ENCODE measurements around the gene DENND5B. TPM values are rescaled to one million over a fixed set of nuclear protein-coding genes. Genes with fewer than 3 reads are reported as not detected.

DENND5B gene
- total and polyA plus RNA-seq, 11 donors = 8.2 to 58.9 (median 44.0) TPM

DNA sequence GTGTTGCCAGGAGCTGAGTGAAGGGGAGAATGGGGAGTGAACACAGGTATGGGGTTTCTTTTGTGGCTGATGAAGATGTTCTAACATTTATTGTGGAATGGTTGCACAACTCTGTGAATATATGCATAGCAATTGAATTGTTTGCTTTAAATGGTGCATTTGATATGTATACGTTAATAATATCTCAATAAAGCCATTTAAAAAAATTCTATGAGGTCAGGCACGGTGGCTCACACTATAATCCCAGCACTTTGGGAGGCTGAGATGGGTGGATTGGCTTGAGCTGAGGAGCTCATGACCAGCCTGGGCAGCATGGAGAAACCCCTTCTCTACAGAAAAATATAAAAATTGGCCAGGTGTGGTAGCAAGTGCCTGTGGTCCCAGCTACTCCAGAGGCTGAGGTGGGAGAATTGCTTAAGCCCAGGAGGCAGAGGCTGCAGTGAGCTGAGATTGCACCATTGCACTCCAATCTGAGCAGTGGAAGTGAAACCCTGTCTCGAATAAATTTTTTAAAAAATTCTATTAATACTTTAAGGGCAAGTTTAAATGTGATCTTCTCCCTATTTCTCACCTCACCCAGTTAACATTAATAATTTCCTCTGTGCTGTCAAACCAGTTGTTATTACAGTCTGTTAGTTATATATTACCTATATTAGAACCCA, 65.3 kb downstream of the DENND5B start:
- Histone ChIP-seq H3K27me3 (no peaks in the 10 kb centered on the region), H3K4me3 (no peak overlapping the region), H3K36me3 (no peaks in the 10 kb centered on the region), H3K9me3 (no peaks in the 10 kb centered on the region), H3K27ac (no peak overlapping the region), H3K4me1 (peaks cover 0 to 61% (median 16%) of the 10 kb centered on the region in 12 donors)
- ATAC-seq (no peak), DNase-seq (no peak)
- WGBS, 4 donors = 85 to 93% (median 89%) methylated on average over 3 of the region's 3 CpGs
- TF ChIP-seq CTCF (IDR thresholded peaks at IDR 0.05) = no peak
- TF ChIP-seq POLR2A (IDR thresholded peaks at IDR 0.05) = no peak
- intact Hi-C loops (cut with DNase I) = loop anchor here in 2 of 10 donors (5.0 to 10.0 kb wide), 2 partner anchors 59 to 62 kb away; no protein-coding TSS in a partner anchor

- WGBS, 4 donors = 23 to 40% (median 30%) methylated on average over 1 of the region's 1 CpG
- Histone ChIP-seq H3K36me3 (no peaks in the 10 kb centered on the region), H3K27ac (no peak overlapping the region), H3K9me3 (no peaks in the 10 kb centered on the region), H3K27me3 (no peaks in the 10 kb centered on the region), H3K4me3 (no peak overlapping the region), H3K4me1 (peaks cover 0 to 66% (median 16%) of the 10 kb centered on the region in 12 donors)
- TF ChIP-seq POLR2A (IDR thresholded peaks at IDR 0.05) (no peak), CTCF (IDR thresholded peaks at IDR 0.05) (no peak)
- intact Hi-C loops (cut with DNase I) = loop anchor here in 2 of 10 donors (5.0 to 10.0 kb wide), 2 partner anchors 60 to 62 kb away; no protein-coding TSS in a partner anchor
- DNase-seq (no peak), ATAC-seq (no peak)
These were observed 66.0 kb downstream of the DENND5B start for GRCh38 chr12:31524791-31525495.

DNA sequence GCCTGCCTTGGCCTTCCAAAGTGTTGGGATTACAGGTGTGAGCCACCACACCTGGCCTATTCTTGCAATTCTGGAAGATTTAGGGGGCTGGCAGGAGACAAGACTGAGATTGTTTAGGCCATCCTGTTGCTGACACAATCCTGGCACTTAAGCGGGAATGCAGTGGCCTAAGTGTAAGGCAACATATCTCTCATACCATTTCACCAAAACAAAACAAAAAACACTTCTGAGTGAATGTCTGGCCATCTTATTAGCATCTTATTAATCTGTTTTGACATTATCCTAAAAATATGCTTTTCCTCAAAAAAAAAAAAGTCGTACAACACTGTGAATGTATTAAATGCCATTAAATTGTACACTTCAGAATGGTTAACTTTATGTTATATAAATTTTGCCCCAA, 67.6 kb downstream of the DENND5B start:
- DNase-seq (no peak), ATAC-seq (no peak)
- Histone ChIP-seq H3K9me3 (no peaks in the 10 kb centered on the region), H3K4me3 (no peak overlapping the region), H3K27ac (no peak overlapping the region), H3K27me3 (no peaks in the 10 kb centered on the region), H3K4me1 (peaks cover 5 to 78% (median 28%) of the 10 kb centered on the region in 12 donors), H3K36me3 (no peaks in the 10 kb centered on the region)
- 83 to 98% (median 95%) methylated on average over 2 of the region's 2 CpGs for WGBS, 4 donors
- intact Hi-C loops (cut with DNase I) = loop anchor here in 1 of 10 donors (10.0 kb wide), 1 partner anchor 61 kb away; no protein-coding TSS in a partner anchor
- no peak for TF ChIP-seq POLR2A (IDR thresholded peaks at IDR 0.05)
- no peak for TF ChIP-seq CTCF (IDR thresholded peaks at IDR 0.05)

- intact Hi-C loops (cut with DNase I) = loop anchor here in 1 of 10 donors (10.0 kb wide), 1 partner anchor 62 kb away; no protein-coding TSS in a partner anchor
- H3K4me1 ChIP-seq = peaks cover 5 to 84% (median 30%) of the 10 kb centered on the region in 12 donors
- WGBS, 4 donors = 72 to 82% (median 79%) methylated on average over 7 of the region's 7 CpGs
- H3K9me3 ChIP-seq = no peaks in the 10 kb centered on the region
- TF ChIP-seq CTCF (IDR thresholded peaks at IDR 0.05) = no peak
- no peak for TF ChIP-seq POLR2A (IDR thresholded peaks at IDR 0.05)
- H3K4me3 ChIP-seq = no peak overlapping the region
- no peak for ATAC-seq
- no peak for DNase-seq
- no peaks in the 10 kb centered on the region for H3K36me3 ChIP-seq
- H3K27ac ChIP-seq = no peak overlapping the region
- no peaks in the 10 kb centered on the region for H3K27me3 ChIP-seq
These were observed 68.3 kb downstream of the DENND5B start for GRCh38 chr12:31522607-31523006.

All from heart left ventricle (tissue), 16 donors.